GM23248 (cell line): ENCODE data around the gene TIGD3. TPM values are rescaled to one million over a fixed set of nuclear protein-coding genes. Genes with fewer than 3 reads are reported as not detected.

ENCODE experiments used
- DNase-seq: peaks from one replicate; pipeline ENCODE4 v3.0.0-alpha.2; 2015
- H2AFZ ChIP-seq: fragments of 200-600 bp; sonication (generic); 2 replicates; pipeline ENCODE4 v1.6.1; 2016; ENCODE audit warnings: antibody characterized with exemption
- H3F3A ChIP-seq: fragments of 200-600 bp; sonication (generic); 2 replicates; pipeline ENCODE4 v1.6.1; 2016; ENCODE audit warnings: mild to moderate bottlenecking, antibody characterized with exemption, mixed run types; ENCODE audit not compliant: insufficient read depth
- H3K27ac ChIP-seq: fragments of 200-600 bp; sonication (generic); 2 replicates; pipeline ENCODE4 v1.5.1; 2016; ENCODE audit warnings: mild to moderate bottlenecking
- H3K27me3 ChIP-seq: fragments of 200-600 bp; sonication (generic); replicated peaks from 2 replicates; pipeline ENCODE4 v1.6.1; 2016; ENCODE audit warnings: mild to moderate bottlenecking; ENCODE audit not compliant: insufficient read depth
- H3K36me3 ChIP-seq: fragments of 200-600 bp; sonication (generic); 2 replicates; pipeline ENCODE4 v1.6.1; 2016; ENCODE audit warnings: low read depth, mild to moderate bottlenecking
- H3K4me1 ChIP-seq: fragments of 200-600 bp; sonication (generic); 2 replicates; pipeline ENCODE4 v1.6.1; 2016; ENCODE audit warnings: mild to moderate bottlenecking; ENCODE audit not compliant: insufficient read depth
- H3K4me2 ChIP-seq: fragments of 200-600 bp; sonication (generic); one replicate; pipeline ENCODE4 v1.6.1; 2016; ENCODE audit warnings: mild to moderate bottlenecking; ENCODE audit not compliant: unreplicated experiment
- H3K4me3 ChIP-seq: fragments of 200-600 bp; sonication (generic); 2 replicates; pipeline ENCODE4 v1.5.1; 2016; ENCODE audit warnings: mild to moderate bottlenecking
- H3K79me2 ChIP-seq: fragments of 200-600 bp; sonication (generic); 2 replicates; pipeline ENCODE4 v1.6.1; 2016; ENCODE audit warnings: mild to moderate bottlenecking; ENCODE audit not compliant: insufficient read depth
- H3K9ac ChIP-seq: fragments of 200-600 bp; sonication (generic); 2 replicates; pipeline ENCODE4 v1.6.1; 2016; ENCODE audit warnings: mild to moderate bottlenecking
- H3K9me2 ChIP-seq: fragments of 200-600 bp; sonication (generic); 2 replicates; pipeline ENCODE4 v1.6.1; 2016; ENCODE audit warnings: mixed run types, mild to moderate bottlenecking, moderate library complexity; ENCODE audit not compliant: insufficient read depth
- H3K9me3 ChIP-seq: fragments of 200-600 bp; sonication (generic); one replicate; pipeline ENCODE4 v1.6.1; 2017; ENCODE audit warnings: low read depth
- H4K20me1 ChIP-seq: fragments of 200-600 bp; sonication (generic); 2 replicates; pipeline ENCODE4 v1.6.0; 2016; ENCODE audit not compliant: insufficient read depth
- EZH2 ChIP-seq: fragments of 200-600 bp; sonication (generic); IDR thresholded peaks from 2 replicates; pipeline ENCODE4 v1.6.1; 2018; ENCODE audit warnings: antibody characterized with exemption, mild to moderate bottlenecking; ENCODE audit not compliant: insufficient read depth, poor library complexity, severe bottlenecking
- EZH2phosphoT487 ChIP-seq: fragments of 200-600 bp; sonication (generic); IDR thresholded peaks from 2 replicates; pipeline ENCODE4 v1.6.1; 2018; ENCODE audit warnings: antibody characterized with exemption, moderate library complexity, mild to moderate bottlenecking, low read depth; ENCODE audit not compliant: insufficient read depth
- WGBS, 2 experiments: methylation state at CpG; one replicate each; pipeline ENCODE4 v1.1.6; 2015 to 2017; ENCODE audit warnings: low lambda C conversion rate in 2 of 2, low coverage in 1 of 2; ENCODE audit errors: missing lambda C conversion rate in 2 of 2; 5-methylcytosine and 5-hydroxymethylcytosine counted together
- in situ Hi-C: fragments of 300-500 bp; cut with MboI; formaldehyde crosslinking; loops from 2 replicates; pipeline ENCODE4 v1.15.0; 2020
- polyA plus RNA-seq: library from polyadenylated mRNA; unstranded; fragments of >200 nt; fragmentation: Nextera tagmentation; extraction: Ambion mirVana; gene quantifications from 2 replicates; pipeline ENCODE4 v1.2.1, GENCODE V29; 2016
- total RNA-seq: library from RNA; depleted of rRNA; stranded (reverse); fragments of >200 nt; shearing (Covaris generic); gene quantifications from 2 replicates; pipeline ENCODE4 v1.2.3, GENCODE V29; 2014

Gene TIGD3
- total and polyA plus RNA-seq, 2 experiments from 2014 or later = not detected

DNA sequence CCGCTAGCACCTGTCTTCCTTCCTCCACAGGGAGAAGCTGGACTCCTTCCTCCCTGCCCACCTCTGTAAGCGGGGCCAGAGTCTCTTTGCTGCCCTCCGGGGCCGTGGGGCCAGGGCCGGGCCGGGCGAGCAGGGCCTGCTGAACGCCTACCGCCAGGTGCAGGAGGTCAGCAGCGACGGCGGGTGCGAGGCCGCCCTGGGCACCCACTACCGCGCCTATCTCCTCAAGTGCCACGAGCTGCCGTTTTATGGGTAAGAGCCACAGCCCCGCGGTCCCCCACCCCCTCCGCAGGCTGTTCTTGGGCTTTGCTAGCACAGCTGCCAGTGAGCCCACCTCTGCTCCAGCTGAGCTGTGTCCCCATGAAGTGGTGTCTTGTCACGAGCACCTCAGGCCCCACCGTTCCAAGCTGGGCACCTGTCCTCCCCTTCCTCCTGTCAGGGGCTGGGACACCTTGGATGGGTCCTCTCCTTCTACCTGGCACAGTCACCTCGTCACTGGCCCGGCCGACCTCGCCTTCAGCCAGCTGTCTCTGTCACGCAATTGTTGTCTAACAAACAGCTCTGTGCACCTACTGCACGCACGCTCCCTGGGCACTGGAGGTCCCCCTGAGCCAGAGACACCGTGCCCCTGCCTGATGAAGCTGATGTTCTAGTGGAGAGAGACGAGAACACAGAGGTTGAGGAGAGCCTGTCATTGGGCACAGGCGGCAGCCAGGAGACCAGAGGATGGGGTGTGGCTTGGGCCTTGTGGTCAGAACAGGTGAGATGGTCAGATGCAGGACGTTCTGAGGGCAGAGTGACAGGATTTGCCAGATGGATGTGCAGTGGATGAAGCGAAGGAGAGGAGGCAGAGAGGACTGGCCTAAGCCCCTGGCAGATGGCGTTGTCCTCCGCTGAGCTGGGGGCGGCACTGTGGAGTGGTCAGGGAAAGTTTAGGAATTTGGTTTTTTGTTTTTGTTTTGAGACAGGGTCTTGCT lies 42.5 kb downstream of the TIGD3 start:
- 92 to 94% methylated on average over 32 to 38 of the region's 38 CpGs for WGBS, 2 experiments
- in situ Hi-C loops = no loop called here
- no peak for DNase-seq
- H3K27me3 ChIP-seq = no peaks in the 10 kb centered on the region
- H3K27ac ChIP-seq = no peak overlapping the region
- H3K36me3 ChIP-seq = peaks cover 13% of the 10 kb centered on the region; the same call in 1 of the 2 replicates
- no peak overlapping the region for H3K4me3 ChIP-seq
- H3F3A ChIP-seq = peaks cover 3% of the 10 kb centered on the region; the same call in 1 of the 2 replicates
- TF ChIP-seq EZH2phosphoT487 = no peak
- TF ChIP-seq EZH2 = no peak
- no peaks in the 10 kb centered on the region for H3K9me2 ChIP-seq
- no peaks in the 10 kb centered on the region for H3K4me1 ChIP-seq
- H3K79me2 ChIP-seq = peaks cover 72% of the 10 kb centered on the region
- H2AFZ ChIP-seq = no peak overlapping the region
- H3K9ac ChIP-seq = no peak overlapping the region
- H3K9me3 ChIP-seq = no peaks in the 10 kb centered on the region
- H3K4me2 ChIP-seq = no peak overlapping the region
- no peaks in the 10 kb centered on the region for H4K20me1 ChIP-seq

DNA sequence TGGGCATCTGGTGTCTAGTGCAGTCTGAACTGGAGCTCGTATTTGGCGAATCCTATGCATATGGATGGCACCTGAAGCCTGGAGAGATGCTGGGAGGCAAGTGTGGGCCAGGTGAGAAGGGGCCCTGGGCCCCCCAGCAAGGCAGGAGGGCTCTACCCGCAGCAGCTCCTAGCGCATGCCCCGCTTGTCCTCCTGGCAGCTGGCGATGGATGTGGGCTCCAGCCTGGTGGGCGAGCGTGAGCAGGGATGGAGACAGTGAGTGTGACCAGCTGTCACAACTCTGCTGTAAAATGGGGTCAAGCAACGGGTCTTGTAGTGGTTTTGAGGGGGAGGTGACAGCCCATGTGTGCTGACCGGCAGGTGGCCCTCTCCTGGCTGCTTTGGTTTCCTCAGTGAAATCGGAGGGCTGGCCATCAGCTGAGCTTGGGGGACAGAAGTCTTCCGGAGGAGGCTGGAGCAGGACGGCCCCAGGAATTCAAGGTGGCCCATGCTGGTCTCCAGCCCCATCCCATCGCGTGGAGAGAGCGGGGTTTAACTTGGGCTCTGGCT lies 43.9 kb downstream of the TIGD3 start:
- Histone ChIP-seq H3K36me3 (peaks cover 15% of the 10 kb centered on the region; the same call in 1 of the 2 replicates), H3K4me2 (no peak overlapping the region), H3K9me3 (no peaks in the 10 kb centered on the region), H3F3A (peaks cover 9% of the 10 kb centered on the region; the same call in 1 of the 2 replicates), H4K20me1 (no peaks in the 10 kb centered on the region), H3K4me3 (no peak overlapping the region), H3K27me3 (no peaks in the 10 kb centered on the region), H3K9ac (no peak overlapping the region), H3K4me1 (no peaks in the 10 kb centered on the region), H3K9me2 (no peaks in the 10 kb centered on the region), H3K79me2 (peaks cover 67% of the 10 kb centered on the region), H2AFZ (no peak overlapping the region), H3K27ac (no peak overlapping the region)
- in situ Hi-C loops = no loop called here
- no peak for TF ChIP-seq EZH2phosphoT487
- TF ChIP-seq EZH2 = no peak
- WGBS, 2 experiments = 83 to 86% methylated on average over 16 of the region's 16 CpGs
- DNase-seq = no peak

DNA sequence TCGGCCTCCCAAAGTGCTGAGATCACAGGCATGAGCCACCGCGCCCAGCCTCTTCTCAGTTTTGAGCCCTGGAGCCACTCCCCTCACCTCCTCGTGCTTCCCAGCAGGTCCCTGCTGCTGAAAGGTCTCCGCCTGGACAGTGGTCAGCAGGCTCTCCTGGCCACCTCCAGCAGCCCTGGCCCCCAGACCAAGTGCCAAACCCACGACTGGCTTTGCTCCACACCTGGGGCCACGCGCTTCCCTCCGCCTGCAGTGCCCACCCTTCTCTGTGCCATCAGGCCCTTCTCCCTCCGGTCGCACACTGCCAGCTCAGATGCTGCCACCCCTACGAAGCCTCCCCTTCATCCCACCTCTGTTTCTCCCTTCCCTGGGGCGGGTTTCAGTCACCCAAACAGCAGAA lies 44.7 kb downstream of the TIGD3 start:
- Histone ChIP-seq H3K4me2 (no peak overlapping the region), H3K9me2 (no peaks in the 10 kb centered on the region), H3F3A (peaks cover 9% of the 10 kb centered on the region; the same call in 1 of the 2 replicates), H3K9me3 (no peaks in the 10 kb centered on the region), H3K4me1 (no peaks in the 10 kb centered on the region), H3K79me2 (peaks cover 59% of the 10 kb centered on the region), H4K20me1 (no peaks in the 10 kb centered on the region), H3K9ac (no peak overlapping the region), H3K36me3 (peaks cover 15% of the 10 kb centered on the region; the same call in 1 of the 2 replicates), H3K27ac (no peak overlapping the region), H3K27me3 (no peaks in the 10 kb centered on the region), H3K4me3 (no peak overlapping the region), H2AFZ (no peak overlapping the region)
- TF ChIP-seq EZH2 = no peak
- no peak for TF ChIP-seq EZH2phosphoT487
- in situ Hi-C loops = no loop called here
- 93% methylated on average over 12 to 13 of the region's 13 CpGs for WGBS, 2 experiments
- DNase-seq = no peak

DNA sequence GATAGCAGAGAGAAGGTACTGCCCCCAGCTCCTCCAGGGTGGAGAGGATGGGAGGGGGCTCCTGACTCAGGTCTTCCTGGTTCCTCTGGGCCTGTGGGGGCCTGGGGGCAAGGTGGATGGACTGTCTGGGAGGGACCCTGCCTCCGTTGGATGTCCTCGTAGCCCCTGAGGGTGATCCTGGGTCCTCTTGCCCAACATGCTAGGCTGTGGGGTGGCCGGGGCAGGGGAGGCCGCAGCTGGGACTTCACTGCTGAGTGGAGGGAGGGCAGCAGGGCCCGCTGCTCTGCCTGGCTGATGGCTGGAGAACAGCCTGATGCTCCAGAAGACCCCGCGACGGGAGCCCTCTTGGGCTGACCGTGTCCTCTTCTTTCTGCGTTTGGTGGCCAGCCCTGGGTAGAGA lies 45.3 kb downstream of the TIGD3 start:
- Histone ChIP-seq H3K9me3 (no peaks in the 10 kb centered on the region), H3K27me3 (no peaks in the 10 kb centered on the region), H3K4me1 (no peaks in the 10 kb centered on the region), H3K27ac (no peak overlapping the region), H3K4me3 (no peak overlapping the region), H3K4me2 (no peak overlapping the region), H3K36me3 (peaks cover 19% of the 10 kb centered on the region; the same call in 1 of the 2 replicates), H4K20me1 (no peaks in the 10 kb centered on the region), H3K79me2 (peaks cover 53% of the 10 kb centered on the region), H3F3A (peaks cover 9% of the 10 kb centered on the region; the same call in 1 of the 2 replicates), H3K9me2 (no peaks in the 10 kb centered on the region), H2AFZ (no peak overlapping the region), H3K9ac (no peak overlapping the region)
- TF ChIP-seq EZH2phosphoT487 (no peak), EZH2 (no peak)
- 93 to 95% methylated on average over 10 of the region's 10 CpGs for WGBS, 2 experiments
- in situ Hi-C loops = no loop called here
- DNase-seq = no peak
